Retina (tissue), 1 donor: ENCODE data around the gene ZC3HAV1L.
"Not testable (repeated sequence)": the region's sequence is repeated elsewhere in the genome, so short reads cannot be mapped to it uniquely, and the experiment has no call there.

Experiments
- DNase-seq: peaks from one replicate; pipeline ENCODE4 v3.0.0-alpha.2; 2016

Gene ZC3HAV1L, protein sequence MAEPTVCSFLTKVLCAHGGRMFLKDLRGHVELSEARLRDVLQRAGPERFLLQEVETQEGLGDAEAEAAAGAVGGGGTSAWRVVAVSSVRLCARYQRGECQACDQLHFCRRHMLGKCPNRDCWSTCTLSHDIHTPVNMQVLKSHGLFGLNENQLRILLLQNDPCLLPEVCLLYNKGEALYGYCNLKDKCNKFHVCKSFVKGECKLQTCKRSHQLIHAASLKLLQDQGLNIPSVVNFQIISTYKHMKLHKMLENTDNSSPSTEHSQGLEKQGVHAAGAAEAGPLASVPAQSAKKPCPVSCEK

DNA sequence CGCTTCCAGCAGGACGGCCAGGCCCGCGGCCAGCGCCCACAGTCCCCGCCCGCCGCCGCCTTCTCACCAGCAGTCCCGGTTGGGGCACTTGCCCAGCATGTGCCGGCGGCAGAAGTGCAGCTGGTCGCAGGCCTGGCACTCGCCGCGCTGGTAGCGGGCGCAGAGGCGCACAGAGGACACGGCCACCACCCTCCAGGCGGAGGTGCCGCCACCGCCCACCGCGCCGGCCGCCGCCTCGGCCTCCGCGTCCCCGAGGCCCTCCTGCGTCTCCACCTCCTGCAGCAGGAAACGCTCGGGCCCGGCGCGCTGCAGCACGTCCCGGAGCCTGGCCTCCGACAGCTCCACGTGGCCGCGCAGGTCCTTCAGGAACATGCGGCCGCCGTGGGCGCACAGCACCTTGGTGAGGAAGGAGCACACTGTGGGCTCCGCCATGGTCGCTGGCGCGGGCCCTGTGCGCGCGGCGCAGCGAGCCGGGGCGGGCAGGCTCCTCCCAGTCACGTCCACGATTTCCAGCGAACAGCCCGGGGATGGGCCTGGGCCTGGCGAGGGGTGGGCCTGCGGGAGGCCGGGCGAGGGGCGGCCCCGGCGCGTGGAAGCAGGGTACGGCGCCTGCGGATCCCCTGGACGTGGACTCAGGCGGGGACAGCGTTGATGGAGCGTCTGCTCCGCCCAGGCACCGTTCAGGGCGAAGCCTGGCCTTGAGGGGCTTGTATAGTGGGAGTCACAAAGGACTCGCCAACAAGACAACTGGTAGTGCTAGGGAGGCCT, at the start of gene ZC3HAV1L:
TSS of gene ZC3HAV1L (minus strand) at position 457 of the 768 bp plus-strand sequence. CDS start at position 432, 25 bp downstream.
- DNase-seq = peak; percentile 94

DNA sequence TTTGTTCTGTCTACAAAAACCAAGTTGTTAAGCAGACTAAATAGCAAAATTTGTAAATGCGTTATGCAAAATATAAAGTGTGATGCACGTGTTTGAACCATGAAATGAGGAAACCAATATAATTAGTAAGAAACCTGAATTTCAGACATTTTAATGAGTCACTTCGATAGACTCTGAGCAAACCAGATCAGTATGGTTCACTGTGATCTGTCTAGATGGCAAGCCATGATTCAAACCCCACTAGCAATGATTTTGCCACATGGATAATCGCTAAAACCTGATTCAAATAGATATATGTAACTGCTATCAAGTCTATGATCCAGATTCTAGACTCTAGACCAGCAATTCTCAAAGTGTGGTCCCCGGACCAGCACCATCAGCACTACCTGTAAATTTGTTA, 48.9 kb upstream of the ZC3HAV1L start:
- DNase-seq = no peak

DNA sequence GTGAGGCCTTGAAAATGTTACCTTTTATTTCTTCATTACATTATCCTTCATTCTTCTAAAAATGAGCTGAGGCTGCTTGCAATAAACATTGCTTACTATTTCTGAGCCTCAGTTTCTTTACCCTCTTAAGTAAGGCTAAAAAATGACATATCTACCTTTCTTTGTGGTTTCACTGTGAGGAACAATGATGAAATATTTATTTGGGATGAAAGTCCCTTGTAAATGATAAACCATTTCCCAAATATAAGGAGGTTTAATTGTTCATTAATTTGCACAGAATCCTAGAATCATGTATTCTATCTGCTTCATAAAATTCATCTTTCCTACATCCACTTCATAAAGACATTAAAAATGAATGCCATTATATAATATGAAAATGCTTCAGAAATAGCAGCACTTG, 45.7 kb upstream of the ZC3HAV1L start:
- DNase-seq = no peak

DNA sequence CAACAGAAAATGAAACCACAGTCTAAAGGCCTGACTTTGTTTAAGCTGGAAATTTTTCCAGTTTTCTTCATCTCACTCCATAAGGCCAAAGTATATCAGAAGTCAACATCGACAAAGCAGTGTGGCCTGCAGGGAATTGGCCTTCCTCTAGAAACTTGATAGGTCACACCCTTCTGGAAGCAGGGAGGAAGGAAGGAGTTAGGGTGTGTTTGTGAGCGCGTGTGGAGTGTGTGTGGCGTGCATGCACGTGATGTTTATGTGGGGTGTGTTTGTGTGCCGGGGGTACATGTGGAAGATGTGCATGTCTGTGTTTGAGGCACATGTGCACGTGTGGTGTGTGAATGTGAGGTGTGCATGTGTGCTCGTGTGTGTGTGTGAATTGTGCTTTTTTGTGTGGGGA, 45.1 kb upstream of the ZC3HAV1L start:
- no peak for DNase-seq

DNA sequence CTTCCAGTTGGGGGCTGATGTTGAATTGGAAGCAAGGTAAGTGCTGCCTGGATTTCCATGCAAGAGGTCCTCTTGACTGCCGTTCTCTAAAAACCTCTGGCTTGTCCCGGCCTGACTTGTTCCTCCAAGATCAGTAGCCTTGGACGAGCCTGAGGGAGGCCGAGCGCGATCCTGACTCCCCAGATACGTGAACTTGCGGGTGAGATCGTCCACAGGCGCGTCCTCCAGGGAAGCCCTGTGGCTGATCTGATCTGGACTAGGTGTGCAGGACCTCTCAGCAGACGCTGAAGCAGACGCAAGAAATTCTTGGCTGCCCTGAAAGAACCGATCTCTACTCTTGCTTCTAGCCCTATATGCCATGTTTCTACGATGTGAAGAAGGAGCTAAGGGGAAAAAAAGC, 44.0 kb upstream of the ZC3HAV1L start:
- no peak for DNase-seq

DNA sequence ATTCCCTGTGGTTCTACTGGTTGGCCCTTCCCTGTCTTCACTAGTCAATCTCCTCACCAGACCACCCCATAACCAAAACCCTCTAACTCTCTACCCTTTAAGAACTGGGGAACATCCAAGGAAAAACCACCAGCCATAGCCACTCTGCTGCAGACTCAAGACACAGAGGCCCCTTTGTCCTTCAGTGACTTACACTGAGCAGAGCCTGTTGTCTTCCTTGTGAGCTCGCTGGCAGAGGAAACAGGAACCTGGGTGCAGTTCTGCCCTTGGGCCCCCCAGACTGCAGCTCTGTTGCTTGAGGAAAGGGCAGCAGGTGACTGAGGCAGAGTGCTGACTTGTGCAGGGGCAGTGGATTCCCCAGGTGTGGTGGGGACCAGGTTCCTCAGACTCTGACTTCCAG, 43.1 kb upstream of the ZC3HAV1L start:
- no peak for DNase-seq

DNA sequence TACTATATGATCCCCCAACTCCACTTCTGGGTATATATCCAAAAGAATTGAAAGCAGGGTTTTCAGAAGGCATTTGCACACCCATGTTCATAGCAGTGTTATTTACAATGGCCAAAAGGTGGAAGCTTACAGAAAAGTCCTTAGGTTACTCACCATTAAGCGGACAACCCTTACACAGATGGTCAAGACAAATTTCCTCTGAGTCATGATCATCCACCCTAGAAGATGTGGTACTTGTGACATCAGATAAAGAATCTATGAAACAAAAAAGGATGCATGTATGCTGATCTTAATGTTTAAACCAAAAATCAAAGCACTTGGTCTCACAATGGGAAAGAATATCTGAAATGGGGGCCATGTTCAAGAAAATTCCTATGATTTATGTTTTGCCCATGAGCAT, 42.6 kb upstream of the ZC3HAV1L start:
- no peak for DNase-seq

DNA sequence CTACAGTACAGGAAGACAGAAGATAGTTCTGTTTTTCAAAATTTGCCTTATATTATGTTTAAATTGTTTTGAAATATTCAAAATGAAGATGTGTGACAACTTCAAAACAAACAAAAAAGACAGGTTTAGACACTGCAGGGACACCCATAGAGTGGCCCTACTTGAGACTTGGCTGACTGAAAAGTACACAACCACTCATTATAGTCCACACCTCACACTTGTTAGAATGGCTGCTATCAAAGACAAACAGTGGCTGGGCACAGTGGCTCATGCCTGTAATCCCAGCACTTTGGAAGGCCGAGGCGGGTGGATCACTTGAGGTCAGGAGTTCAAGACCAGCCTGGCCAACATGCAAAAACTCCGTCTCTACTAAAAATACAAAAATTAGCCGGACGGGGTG, 41.9 kb upstream of the ZC3HAV1L start:
- DNase-seq = not testable (repeated sequence)

DNA sequence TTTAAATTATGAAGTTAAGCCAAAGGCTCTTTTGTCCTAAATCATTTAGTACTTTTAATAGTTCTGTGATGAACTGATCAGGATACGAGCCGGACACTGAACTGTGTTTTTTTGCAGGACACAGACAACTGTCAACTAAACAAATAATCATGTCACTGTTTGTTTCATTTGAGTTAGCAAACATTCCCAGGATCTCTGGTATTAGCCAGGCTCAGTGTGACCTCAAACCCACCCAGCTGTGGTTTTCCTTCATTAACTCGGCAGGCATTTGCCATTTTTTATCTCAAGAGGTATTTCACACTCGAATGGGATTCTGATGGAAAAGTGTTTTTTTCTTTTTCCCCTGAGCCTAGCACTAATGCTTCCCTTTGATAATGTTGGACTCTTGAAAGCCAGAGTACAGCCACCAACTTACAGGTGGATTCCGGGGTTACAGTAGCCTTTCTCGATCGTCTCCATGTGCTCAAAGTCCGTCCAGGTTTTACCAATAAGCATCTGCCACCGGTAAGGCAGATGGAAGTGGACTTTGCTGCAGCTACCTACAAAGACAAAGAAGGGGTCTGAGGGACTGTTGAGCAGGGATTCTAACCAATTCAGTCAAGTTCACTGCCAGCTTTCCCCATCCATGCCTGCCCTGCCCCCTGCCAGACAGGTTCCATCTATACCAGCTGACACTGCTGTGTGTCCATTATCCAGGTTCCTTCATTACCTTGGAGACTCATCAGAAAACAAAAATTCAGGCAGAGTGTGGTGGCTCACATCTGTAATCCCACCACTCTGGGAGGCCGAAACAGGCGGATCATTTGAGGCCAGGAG, 40.2 kb upstream of the ZC3HAV1L start:
- DNase-seq = peak; percentile 57

DNA sequence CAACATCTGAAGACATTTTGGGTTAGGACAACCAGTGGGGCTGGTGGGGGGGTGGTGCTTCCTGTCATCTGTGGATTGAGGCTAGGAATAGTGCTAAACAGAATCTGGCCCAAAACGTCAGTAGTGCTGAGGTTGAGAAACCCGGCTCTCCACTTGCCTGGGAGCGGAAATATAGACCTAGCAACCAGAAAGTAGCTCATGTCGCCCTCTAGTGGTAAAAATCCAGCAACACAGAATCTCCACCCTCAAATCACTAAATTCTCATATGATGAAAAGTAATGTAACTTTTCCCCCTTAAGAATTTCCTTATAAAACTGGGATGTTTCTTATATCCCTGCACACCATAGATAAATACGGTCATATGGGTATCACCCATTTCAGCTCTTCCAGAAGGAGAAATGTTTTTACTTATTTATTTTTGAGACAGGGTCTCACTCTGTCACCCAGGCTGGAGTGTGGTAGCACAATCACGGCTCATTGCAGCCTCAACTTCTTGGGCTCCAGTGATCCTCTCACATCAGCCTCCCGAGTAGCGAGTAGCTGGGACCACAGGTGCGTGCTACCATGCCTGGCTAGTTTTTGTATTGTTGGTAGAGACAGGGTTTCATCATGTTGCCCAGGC, 39.3 kb upstream of the ZC3HAV1L start:
- DNase-seq = peak; percentile 83

DNA sequence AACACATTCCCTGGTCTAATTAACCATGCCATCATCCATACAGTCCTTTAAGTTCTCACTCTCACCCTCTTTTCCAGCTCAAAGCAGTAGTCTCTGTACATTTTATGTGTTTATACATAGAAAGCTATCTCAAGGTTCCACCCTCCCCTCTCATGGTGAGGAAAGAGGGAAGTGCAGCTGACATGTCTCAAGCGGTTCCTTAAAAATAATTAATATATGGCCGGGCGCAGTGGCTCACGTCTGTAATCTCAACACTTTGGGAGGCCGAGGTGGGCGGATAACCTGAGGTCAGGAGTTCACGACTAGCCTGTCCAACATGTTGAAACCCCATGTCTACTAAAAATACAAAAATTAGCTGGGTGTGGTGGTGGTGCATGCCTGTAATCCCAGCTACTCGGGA, 37.0 kb upstream of the ZC3HAV1L start:
- DNase-seq = no peak

DNA sequence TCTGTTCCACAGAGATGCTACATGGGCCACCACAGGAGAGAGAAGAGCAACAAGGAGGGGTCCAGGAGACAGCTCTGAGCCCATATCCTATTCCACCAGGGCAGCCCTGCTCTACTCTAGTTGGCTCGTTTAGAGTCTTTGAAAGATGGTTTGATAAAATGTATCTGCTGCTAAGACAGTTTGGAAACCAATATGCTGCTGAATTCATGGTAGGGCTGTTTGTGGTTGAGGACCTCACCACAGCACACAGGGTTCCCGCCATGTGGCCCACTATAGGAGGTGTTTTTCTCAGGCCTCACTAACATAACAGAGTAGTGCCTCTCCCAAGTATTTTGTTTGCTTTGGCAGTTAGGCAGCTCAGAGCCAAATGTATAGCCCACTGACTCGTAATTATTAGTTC, 35.8 kb upstream of the ZC3HAV1L start:
- DNase-seq = no peak

DNA sequence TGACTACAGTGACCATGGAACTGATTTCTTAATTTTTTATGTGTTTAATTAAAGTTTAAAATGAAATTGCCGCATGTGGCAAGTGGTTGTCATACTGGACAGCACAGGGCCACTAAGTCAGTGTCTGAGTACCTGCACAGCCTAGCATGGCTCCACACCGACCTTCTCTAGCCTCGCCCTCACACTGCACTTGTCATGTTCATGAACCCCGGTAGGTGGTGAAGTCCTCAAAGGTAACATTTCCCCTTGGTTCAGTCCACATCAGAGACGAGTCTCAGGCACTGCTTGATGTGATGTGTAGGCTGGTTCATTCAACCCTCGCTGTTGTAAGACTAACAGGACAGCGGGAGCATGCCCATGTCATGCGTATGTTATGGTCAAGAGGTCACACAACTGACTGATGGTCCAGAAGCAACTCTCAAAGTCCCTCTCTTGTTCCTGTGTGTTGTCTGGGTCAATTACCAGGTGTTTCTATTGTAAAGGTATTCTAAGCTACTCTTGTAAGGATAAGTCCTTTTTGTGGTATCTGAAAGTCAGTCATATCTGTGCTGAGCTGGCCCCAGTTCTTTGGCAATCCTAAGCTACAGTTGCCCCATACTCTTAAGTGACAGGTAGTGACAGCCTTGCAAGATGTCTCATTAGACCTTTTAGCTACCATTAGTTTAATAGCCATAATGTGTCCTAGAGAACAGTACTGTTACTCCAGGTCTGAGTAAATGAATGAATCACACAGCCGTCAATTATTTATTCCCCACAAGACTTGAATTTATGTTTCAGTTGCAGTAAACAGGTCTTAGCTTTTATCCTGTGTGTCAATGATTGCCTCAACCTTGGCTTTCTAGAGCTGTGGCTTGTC, 32.9 kb upstream of the ZC3HAV1L start:
- DNase-seq = no peak

DNA sequence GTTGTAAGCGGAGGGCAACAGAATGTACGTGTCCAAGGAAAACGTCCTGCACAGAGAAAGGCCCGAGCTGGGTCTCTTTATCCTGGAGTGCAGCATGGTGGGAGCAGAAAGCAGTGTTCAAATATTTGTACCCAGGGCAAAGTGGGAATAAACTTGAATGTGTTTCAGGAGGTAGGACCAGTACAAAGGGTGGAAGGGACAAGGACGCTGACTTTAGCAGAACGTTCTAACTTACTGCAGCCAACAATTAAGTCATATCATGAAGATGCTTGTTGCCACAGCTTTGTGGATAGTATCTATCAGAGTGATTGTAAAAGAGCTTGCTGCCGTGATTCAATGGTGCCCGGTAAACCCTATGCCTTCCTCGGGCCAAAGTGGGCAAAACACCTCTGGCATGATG, 30.5 kb upstream of the ZC3HAV1L start:
- no peak for DNase-seq

DNA sequence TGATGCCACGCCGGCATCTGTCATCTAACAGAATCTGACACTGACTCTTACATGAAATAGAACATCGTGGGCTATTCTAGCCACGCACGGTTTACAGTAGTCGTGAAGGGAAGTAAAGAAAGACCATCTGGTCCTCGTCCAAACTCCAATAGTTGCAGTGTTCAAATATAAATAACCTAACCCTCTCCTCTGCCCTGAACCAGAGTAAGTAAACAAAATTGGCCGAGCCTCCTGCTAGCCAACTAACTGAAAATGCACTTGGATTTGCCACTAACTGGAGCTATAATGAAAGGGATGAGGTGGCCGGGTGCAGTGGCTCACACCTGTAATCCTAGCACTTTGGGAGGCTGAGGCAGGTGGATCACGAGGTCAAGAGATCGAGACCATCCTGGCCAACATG, 29.5 kb upstream of the ZC3HAV1L start:
- DNase-seq = no peak

DNA sequence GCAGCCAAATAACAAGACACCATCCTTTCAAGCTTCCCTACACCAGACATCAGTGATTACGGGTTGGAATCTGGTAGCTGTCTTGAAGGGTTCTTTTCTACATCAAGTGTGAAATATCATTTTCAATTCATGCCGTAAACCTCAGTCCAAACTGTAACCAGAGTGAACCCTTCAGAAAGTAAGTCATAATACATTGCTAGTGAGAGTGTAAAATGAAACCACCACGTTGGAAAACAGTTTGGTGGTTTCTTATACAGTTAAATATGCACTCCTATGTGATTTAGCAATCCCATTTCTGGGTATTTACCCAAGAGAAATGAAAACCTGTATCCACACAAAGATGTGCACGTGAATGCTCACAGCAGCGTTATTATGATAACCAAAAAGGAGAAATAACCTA, 25.6 kb upstream of the ZC3HAV1L start:
- DNase-seq = no peak

DNA sequence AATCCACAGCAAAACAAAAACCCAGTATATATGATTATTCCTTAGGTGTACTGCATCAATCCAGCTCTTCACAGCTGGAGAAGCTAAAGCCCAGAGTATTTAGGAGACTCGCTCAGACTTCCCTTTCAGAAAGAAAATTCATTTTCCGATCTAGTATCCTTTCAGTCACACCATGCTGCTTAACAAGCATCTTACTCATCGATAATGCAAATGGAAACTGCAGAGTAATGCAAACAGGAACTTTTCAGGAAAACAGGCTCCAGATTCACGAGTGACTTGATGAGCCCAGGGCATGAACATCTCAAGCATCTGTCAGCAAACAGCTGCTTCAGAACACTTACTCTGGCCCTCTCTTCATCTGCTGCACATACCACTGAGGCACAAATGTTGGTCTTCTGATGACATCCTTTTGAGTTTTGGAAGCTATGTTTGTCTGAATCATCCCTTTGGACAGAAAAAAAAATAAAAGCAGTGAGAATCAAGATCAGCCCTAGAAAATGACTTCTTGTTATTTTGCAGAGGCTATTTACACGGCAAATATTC, 24.9 kb upstream of the ZC3HAV1L start:
- DNase-seq = no peak

DNA sequence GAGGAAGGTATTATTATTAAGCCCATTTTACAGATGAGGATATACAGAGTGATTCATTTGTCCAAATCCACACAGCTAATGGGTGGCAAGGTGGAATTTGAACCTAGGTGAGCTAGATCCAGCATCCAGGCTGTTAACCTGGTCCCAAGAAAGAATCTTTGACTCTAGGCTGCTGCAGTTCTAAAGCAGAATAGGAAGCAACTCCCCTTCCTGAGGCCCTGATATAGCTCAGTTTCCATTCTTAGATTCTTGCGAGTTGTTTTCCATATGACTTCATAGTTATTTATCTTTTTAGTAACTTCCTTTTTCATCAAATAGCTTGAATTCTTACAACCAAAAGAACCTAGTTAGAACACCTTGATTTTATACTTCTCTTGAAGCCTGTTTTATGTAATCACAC, 24.1 kb upstream of the ZC3HAV1L start:
- no peak for DNase-seq

DNA sequence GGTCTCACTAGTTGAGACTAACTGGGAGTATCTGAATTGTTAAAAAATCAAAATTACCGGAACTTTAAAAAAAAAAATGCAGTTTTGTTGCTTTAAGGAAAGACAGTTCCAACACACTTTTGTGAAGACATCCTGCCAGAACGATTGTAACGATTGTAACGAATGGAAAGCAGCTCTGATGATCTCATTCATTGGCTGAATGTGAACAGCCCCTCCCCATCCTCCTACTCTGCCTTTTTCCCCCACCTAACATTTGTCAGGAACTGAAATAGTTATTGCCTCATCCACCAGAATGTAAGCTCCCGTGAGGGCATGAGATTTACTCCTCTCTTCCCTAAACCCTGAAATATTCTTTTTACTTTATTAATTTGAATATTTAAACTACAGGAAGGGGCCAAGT, 23.1 kb upstream of the ZC3HAV1L start:
- DNase-seq = no peak

DNA sequence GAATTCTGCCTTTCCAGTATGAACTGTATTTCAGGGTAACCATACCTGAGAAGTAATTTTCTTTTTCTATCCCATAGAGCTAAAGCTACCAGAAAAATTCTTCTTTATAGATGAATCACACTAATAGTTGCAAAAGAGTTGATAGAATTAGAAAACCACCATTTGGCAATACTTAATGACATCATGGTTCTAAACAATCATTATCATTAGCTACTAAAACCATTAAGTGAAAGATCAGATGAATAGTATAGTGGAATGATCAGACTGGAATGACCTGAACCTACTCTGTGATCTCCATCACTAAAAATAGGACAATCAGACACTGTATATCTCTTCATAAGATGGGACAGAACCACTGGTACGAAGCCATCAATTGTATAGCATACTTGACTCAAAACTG, 19.8 kb upstream of the ZC3HAV1L start:
- no peak for DNase-seq

DNA sequence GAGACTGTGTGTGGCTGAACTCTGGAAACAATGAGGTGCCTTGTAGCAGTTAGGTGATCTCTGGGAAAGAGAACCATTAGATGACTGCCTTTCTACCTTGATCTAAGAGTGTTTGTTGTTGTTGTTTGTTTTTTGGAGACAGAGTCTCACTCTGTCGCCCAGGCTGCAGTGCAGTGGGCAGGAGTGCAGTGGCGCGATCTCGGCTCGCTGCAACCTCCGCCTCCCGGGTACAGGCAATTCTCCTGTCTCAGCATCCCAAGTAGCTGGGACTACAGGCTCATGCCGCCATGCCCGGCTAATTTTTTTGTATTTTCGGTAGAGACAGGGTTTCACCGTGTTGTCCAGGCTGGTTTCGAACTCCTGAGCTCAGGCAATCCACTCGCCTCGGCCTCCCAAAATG, 18.8 kb upstream of the ZC3HAV1L start:
- not testable (repeated sequence) for DNase-seq

DNA sequence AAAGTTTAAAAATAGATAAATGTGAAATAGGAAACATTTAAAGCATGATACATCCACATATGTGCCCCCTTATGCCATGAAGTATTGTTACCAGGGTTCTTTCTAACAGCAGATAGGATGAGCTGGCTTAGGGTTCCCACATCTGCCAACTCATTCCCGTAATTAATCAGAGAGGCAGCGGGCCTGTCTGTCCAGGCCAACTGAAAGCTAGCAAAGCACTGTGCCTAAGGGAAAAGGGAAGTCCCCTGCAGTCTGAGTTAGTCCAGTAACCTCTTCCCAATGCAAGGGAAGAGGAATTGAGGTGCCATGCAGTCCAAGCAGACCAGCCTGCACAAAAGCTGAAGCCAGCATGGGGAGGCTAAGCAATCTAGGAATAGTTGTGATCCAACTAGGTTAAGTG, 18.3 kb upstream of the ZC3HAV1L start:
- no peak for DNase-seq
